Esophagus squamous epithelium (tissue), 4 donors: ENCODE data around the gene SIKE1.

Source experiments
- CTCF ChIP-seq, 6 experiments: fragments of 450-650 bp in 4 of 6; fragments of 200-600 bp in 2 of 6; sonication (generic) in 2 of 6; IDR thresholded peaks; one replicate each; pipeline ENCODE4 v1.5.1; 2016 to 2019; ENCODE audit warnings: antibody characterized with exemption in 6 of 6, mild to moderate bottlenecking in 4 of 6, moderate library complexity in 4 of 6
- POLR2A ChIP-seq, 4 donors: fragments of 450-650 bp; IDR thresholded peaks; one replicate each; pipeline ENCODE4 v1.6.1; 2017; ENCODE audit warnings: antibody characterized with exemption in 4 of 4, mild to moderate bottlenecking in 4 of 4, moderate library complexity in 3 of 4

DNA sequence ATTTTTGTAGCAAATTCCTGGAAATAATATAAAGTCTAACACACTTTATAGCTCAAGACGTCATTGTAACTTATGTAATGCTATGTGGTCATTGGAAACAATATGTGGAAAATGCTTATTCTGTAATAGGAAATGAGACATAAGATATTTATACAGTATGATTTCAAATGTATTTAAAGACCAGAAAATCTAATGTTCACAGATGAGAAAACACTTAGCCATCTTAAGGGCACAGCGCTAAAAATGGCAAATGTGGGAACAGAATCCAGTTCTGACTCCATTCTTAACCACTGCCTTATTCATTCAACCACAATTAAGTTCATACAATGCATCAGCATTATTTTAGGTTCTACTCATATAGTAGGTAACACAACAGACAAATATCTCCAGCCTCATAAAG lies 35.2 kb downstream of the SIKE1 start:
- no peak for TF ChIP-seq POLR2A (IDR thresholded peaks at IDR 0.05)
- TF ChIP-seq CTCF (IDR thresholded peaks at IDR 0.05) = no peak
